ENCODE measurements around the gene CMTM2.
A peak's percentile ranks its signal among the peaks of the same experiment; 100 is the strongest.

CMTM2 gene

DNA sequence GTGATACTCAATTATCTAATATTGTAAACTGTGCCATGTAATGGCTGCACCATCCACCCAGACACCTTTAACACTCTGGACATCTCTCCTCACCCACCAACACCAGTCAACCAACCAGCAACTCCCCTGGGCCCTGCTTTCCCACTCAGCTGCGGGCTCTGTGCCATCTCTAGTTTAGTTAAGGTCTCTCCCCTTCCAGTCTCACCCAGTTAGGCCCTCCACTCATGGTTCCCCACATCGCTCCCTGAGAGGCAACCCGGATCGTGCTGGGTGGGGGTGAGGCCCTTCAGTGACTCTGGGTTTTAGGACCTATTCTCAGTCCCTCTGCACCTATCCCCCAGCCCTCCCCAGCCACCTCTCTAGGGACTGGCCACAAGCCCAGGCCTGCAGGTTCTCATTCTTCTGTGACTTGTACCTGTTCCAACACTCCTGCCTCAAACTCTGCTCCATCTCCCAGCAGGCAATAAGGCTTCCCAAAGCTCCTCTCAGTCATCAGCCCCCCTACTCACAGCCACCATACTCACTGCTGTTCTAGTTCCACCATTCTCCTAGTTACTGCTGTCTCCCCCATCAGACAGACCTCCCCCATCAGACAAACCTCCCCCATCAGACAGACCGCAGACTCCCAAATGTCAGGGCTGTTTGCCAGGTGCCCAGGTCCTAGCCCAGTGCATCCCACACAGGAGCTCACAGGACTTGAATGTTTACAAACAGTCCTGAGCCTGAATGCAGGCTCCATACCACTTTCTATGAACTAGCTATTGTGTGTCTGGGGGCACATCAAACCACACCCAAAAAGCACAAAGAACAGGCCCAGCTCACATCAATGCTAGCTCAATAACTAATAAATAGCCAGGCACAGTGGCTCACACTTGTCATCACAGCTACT lies 31.9 kb upstream of the CMTM2 start:
- no peak overlapping the region for H3K4me3 ChIP-seq (ENCODE audit: low read length)
- DNase-seq (ENCODE audit: low read depth), result no peak
- TF ChIP-seq, protein P1, sequence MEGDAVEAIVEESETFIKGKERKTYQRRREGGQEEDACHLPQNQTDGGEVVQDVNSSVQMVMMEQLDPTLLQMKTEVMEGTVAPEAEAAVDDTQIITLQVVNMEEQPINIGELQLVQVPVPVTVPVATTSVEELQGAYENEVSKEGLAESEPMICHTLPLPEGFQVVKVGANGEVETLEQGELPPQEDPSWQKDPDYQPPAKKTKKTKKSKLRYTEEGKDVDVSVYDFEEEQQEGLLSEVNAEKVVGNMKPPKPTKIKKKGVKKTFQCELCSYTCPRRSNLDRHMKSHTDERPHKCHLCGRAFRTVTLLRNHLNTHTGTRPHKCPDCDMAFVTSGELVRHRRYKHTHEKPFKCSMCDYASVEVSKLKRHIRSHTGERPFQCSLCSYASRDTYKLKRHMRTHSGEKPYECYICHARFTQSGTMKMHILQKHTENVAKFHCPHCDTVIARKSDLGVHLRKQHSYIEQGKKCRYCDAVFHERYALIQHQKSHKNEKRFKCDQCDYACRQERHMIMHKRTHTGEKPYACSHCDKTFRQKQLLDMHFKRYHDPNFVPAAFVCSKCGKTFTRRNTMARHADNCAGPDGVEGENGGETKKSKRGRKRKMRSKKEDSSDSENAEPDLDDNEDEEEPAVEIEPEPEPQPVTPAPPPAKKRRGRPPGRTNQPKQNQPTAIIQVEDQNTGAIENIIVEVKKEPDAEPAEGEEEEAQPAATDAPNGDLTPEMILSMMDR (IDR thresholded peaks at IDR 0.05; ENCODE audit: insufficient read depth, low read depth, low read length, missing control alignments), result no peak

DNA sequence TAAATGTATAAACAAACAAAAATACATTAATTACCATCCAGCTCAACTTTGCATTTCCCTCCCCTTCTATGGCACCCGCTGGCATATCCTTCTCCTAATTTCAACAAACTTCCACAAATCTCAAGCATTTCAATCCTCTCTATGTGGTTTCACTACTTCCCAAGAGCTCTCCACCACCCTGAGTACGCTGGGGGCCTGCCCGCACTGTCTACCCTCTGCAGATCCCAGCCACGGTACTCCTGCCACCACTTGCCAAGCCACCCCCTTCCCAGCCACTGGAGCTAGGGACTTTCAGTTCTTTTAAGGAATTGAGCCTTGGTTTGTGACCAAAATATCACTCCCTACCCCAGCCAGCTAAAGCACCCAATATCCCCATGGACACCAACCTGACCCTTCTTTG lies 31.2 kb upstream of the CMTM2 start:
- no peak for DNase-seq (ENCODE audit: low read depth)
- no peak overlapping the region for H3K4me3 ChIP-seq (ENCODE audit: low read length)
- TF ChIP-seq, protein P1 (IDR thresholded peaks at IDR 0.05; ENCODE audit: insufficient read depth, low read depth, low read length, missing control alignments), result no peak

DNA sequence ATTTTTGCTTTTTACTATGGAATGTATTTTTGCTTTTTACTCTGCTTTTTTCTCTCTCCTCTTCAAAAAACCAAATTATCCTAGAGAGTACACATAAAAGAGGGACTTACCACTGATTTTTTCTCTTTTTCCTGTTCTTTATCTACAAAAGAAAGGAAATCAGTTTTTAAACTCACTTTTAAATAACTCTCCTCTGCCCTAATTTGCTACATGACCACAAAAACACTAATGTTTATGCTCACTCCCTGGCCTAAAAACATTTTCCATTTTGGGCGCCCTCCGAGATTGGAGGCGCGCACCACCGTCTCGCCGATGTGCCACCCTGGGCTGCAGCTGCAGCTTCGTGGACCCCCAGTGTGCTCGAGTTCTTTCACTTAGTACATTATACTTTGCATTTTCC lies 30.4 kb upstream of the CMTM2 start:
- TF ChIP-seq, protein P1 (IDR thresholded peaks at IDR 0.05; ENCODE audit: insufficient read depth, low read depth, low read length, missing control alignments), result no peak
- DNase-seq (ENCODE audit: low read depth), result no peak
- peak overlapping the region; percentile 72 for H3K4me3 ChIP-seq (ENCODE audit: low read length)

DNA sequence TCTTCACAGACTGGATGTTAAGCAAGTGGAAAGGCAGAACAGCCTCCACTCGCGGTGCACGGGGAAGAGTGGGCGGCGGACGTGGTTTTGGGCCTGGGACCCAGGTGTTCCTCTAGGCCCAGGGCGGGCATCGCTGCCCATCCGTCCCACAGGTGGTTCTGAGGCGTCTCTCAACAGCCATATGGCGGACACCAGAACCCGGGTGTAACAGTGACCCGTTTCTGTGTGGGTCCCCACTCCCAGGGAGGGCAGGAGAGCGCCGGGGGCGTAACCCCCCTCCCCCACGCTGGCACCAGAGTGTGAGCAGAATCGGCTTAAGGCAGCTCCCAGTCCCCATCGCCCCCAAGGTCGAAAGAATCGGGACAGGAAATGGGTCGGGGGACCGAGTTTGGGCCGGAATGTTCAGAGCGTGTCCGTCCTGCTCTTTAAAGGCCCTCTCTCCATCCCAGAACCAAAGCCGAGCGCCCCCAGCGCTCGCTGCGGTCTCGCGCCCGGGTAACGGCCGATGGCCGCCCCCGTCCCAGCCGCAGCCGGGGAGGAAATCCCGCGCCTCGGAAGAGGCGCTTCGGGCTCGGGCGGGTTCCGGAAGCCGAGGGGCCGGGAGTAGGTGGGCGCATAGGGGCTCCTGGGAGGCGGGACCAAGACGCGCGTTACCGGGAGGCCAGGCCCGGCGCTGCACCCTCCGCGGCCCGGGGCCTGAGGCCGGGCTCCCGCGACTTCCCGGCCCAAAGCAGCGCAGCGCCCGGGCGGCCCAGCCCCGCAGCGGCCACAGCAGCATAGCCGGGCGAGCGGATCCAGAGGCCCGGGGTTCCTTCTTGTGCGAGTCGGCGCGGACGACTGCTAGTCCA lies 29.8 kb upstream of the CMTM2 start, which contains the start of gene TK2:
Gene TK2, minus strand, starts transcription at position 839 of the 848 bp plus-strand sequence. Its CDS starts 61 bp downstream, at position 778.
- H3K4me3 ChIP-seq (ENCODE audit: low read length), result peak within 1 kb of the TSS; percentile 72
- DNase-seq (ENCODE audit: low read depth), result peak; percentile 74
- TF ChIP-seq, protein P1 (IDR thresholded peaks at IDR 0.05; ENCODE audit: insufficient read depth, low read depth, low read length, missing control alignments), result no peak

DNA sequence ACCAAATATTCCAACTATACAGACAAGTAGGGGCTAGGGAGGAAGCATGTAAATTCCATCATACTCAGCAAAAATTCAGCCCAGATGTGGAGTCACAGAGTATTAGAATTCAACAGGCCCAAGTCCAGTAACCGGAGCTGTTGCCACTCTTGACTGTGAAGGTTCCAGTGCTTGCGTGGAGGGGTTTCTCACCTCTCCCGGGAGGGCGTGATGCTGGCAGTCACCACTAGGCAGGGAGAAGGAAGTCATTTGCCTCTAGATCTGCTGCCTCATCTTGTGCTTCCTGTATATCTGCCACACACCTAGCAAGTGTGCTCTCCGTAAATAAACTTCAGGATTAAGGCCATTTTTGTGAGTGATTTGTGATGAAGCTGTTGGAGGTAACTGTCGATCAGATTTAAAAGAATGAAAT lies 27.9 kb upstream of the CMTM2 start:
- peak; percentile 27 for DNase-seq (ENCODE audit: low read depth)
- TF ChIP-seq, protein P1 (IDR thresholded peaks at IDR 0.05; ENCODE audit: insufficient read depth, low read depth, low read length, missing control alignments), result peak; percentile 35
- no peak overlapping the region for H3K4me3 ChIP-seq (ENCODE audit: low read length)

DNA sequence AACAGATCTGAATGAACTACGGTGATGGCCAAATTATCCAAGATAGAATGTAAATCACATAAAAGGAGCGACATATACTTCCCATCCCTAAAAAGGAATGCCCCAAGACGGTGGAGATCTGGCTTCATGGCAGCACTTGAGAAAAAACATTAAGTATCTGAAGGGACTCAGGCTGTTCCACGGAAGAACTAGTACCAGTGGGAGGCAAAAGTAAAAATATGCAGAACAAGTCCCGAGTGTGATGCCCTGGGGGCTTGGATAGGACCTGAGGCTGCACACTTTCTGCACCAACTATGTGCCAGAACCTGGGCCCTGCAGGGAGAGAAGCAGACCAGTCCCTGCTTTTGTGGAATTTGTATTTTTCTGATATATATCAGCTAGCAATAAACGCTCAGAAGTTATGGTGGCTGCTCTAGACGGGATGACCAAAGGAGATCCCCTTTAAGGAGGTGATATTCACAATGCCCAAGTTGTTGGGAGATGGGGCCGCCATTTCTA lies 27.4 kb upstream of the CMTM2 start:
- TF ChIP-seq, protein P1 (IDR thresholded peaks at IDR 0.05; ENCODE audit: insufficient read depth, low read depth, low read length, missing control alignments), result no peak
- DNase-seq (ENCODE audit: low read depth), result no peak
- peak overlapping the region; percentile 73 for H3K4me3 ChIP-seq (ENCODE audit: low read length)

All from epithelial cell of esophagus (primary cell).